ENCODE results near the gene DOCK1.

- TF ChIP-seq EZH2phosphoT487 (IDR thresholded peaks at IDR 0.05; ENCODE audit: borderline replicate concordance), result no peak
- TF ChIP-seq, protein P1, sequence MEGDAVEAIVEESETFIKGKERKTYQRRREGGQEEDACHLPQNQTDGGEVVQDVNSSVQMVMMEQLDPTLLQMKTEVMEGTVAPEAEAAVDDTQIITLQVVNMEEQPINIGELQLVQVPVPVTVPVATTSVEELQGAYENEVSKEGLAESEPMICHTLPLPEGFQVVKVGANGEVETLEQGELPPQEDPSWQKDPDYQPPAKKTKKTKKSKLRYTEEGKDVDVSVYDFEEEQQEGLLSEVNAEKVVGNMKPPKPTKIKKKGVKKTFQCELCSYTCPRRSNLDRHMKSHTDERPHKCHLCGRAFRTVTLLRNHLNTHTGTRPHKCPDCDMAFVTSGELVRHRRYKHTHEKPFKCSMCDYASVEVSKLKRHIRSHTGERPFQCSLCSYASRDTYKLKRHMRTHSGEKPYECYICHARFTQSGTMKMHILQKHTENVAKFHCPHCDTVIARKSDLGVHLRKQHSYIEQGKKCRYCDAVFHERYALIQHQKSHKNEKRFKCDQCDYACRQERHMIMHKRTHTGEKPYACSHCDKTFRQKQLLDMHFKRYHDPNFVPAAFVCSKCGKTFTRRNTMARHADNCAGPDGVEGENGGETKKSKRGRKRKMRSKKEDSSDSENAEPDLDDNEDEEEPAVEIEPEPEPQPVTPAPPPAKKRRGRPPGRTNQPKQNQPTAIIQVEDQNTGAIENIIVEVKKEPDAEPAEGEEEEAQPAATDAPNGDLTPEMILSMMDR (conservative IDR thresholded peaks at IDR 0.05; ENCODE audit: low read length), result no peak
These were observed 248.0 kb downstream of the DOCK1 start for GRCh38 chr10:127153181-127153580.
